ENCODE data around the gene LIMD2. TPM values are rescaled to one million over a fixed set of nuclear protein-coding genes. Genes with fewer than 3 reads are reported as not detected.

The LIMD2 gene
- total RNA-seq, 1 donor from 2014 or later = 65.1 TPM

- no peak overlapping the region for H3K27ac Mint-ChIP-seq
- no peaks in the 10 kb centered on the region for H3K4me1 Mint-ChIP-seq (ENCODE audit: unreplicated experiment)
- no peak for DNase-seq (ENCODE audit: extremely low spot score, unreplicated experiment)
- no peak overlapping the region for H3K4me3 Mint-ChIP-seq
- H3K27me3 Mint-ChIP-seq = no peaks in the 10 kb centered on the region
- peaks cover 13% of the 10 kb centered on the region for H3K36me3 Mint-ChIP-seq
- TF ChIP-seq CTCF (conservative IDR thresholded peaks at IDR 0.05) = no peak
- H3K9me3 Mint-ChIP-seq = no peaks in the 10 kb centered on the region
Measured at GRCh38 chr17:63659850-63660249, 40.1 kb downstream of the LIMD2 start.

GRCh38 chr17:63658366-63658765 lies 41.6 kb downstream of the LIMD2 start:
- H3K36me3 Mint-ChIP-seq = peaks cover 13% of the 10 kb centered on the region
- H3K27ac Mint-ChIP-seq = no peak overlapping the region
- no peak overlapping the region for H3K4me3 Mint-ChIP-seq
- no peak for DNase-seq (ENCODE audit: extremely low spot score, unreplicated experiment)
- H3K4me1 Mint-ChIP-seq (ENCODE audit: unreplicated experiment) = no peaks in the 10 kb centered on the region
- no peaks in the 10 kb centered on the region for H3K9me3 Mint-ChIP-seq
- H3K27me3 Mint-ChIP-seq = no peaks in the 10 kb centered on the region
- no peak for TF ChIP-seq CTCF (conservative IDR thresholded peaks at IDR 0.05)

GRCh38 chr17:63657786-63658185 lies 42.1 kb downstream of the LIMD2 start:
- Mint-ChIP-seq H3K36me3 (peaks cover 16% of the 10 kb centered on the region), H3K9me3 (no peaks in the 10 kb centered on the region), H3K27ac (no peak overlapping the region), H3K4me3 (no peak overlapping the region), H3K4me1 (ENCODE audit: unreplicated experiment) (no peaks in the 10 kb centered on the region), H3K27me3 (no peaks in the 10 kb centered on the region)
- no peak for TF ChIP-seq CTCF (conservative IDR thresholded peaks at IDR 0.05)
- DNase-seq (ENCODE audit: extremely low spot score, unreplicated experiment) = no peak

- no peak overlapping the region for H3K4me3 Mint-ChIP-seq
- no peaks in the 10 kb centered on the region for H3K9me3 Mint-ChIP-seq
- no peak overlapping the region for H3K27ac Mint-ChIP-seq
- H3K4me1 Mint-ChIP-seq (ENCODE audit: unreplicated experiment) = no peaks in the 10 kb centered on the region
- no peak for TF ChIP-seq CTCF (conservative IDR thresholded peaks at IDR 0.05)
- H3K27me3 Mint-ChIP-seq = no peaks in the 10 kb centered on the region
- H3K36me3 Mint-ChIP-seq = peaks cover 14% of the 10 kb centered on the region
- DNase-seq (ENCODE audit: extremely low spot score, unreplicated experiment) = no peak
Measured at GRCh38 chr17:63653050-63653449, 46.9 kb downstream of the LIMD2 start.

- Mint-ChIP-seq H3K27ac (no peak overlapping the region), H3K36me3 (peaks cover 11% of the 10 kb centered on the region), H3K4me3 (no peak overlapping the region), H3K4me1 (ENCODE audit: unreplicated experiment) (no peaks in the 10 kb centered on the region), H3K27me3 (no peaks in the 10 kb centered on the region), H3K9me3 (no peaks in the 10 kb centered on the region)
- no peak for TF ChIP-seq CTCF (conservative IDR thresholded peaks at IDR 0.05)
- no peak for DNase-seq (ENCODE audit: extremely low spot score, unreplicated experiment)
Measured at GRCh38 chr17:63652106-63652505, 47.8 kb downstream of the LIMD2 start.

GRCh38 chr17:63649813-63650212 lies 50.1 kb downstream of the LIMD2 start:
- no peak for DNase-seq (ENCODE audit: extremely low spot score, unreplicated experiment)
- Mint-ChIP-seq H3K4me1 (ENCODE audit: unreplicated experiment) (no peaks in the 10 kb centered on the region), H3K27me3 (no peaks in the 10 kb centered on the region), H3K9me3 (no peaks in the 10 kb centered on the region), H3K4me3 (no peak overlapping the region), H3K27ac (no peak overlapping the region), H3K36me3 (peaks cover 17% of the 10 kb centered on the region)
- TF ChIP-seq CTCF (conservative IDR thresholded peaks at IDR 0.05) = no peak

Measured in type B pancreatic cell (in vitro differentiated cells).